Uterus (tissue), 2 donors: ENCODE results near the gene CAPS.

Experiments used
- POLR2A ChIP-seq, 2 donors: fragments of 450-650 bp; IDR thresholded peaks; one replicate each; pipeline ENCODE4 v1.6.1; 2016; ENCODE audit warnings: antibody characterized with exemption in 2 of 2, mild to moderate bottlenecking in 1 of 2, moderate library complexity in 1 of 2
- TF ChIP-seq, protein P1 (sequence below), 4 experiments: fragments of 200-600 bp in 2 of 4; fragments of 450-650 bp in 2 of 4; sonication (generic) in 2 of 4; IDR thresholded peaks; one replicate each; pipeline ENCODE4 v1.5.1; 2016 to 2019; ENCODE audit warnings: antibody characterized with exemption in 4 of 4, mild to moderate bottlenecking in 2 of 4, moderate library complexity in 1 of 4

GRCh38 chr19:5949792-5950305 lies 35.8 kb downstream of the CAPS start:
- TF ChIP-seq, protein P1, sequence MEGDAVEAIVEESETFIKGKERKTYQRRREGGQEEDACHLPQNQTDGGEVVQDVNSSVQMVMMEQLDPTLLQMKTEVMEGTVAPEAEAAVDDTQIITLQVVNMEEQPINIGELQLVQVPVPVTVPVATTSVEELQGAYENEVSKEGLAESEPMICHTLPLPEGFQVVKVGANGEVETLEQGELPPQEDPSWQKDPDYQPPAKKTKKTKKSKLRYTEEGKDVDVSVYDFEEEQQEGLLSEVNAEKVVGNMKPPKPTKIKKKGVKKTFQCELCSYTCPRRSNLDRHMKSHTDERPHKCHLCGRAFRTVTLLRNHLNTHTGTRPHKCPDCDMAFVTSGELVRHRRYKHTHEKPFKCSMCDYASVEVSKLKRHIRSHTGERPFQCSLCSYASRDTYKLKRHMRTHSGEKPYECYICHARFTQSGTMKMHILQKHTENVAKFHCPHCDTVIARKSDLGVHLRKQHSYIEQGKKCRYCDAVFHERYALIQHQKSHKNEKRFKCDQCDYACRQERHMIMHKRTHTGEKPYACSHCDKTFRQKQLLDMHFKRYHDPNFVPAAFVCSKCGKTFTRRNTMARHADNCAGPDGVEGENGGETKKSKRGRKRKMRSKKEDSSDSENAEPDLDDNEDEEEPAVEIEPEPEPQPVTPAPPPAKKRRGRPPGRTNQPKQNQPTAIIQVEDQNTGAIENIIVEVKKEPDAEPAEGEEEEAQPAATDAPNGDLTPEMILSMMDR (IDR thresholded peaks at IDR 0.05): no peak
- TF ChIP-seq POLR2A (IDR thresholded peaks at IDR 0.05): no peak
